IMR-90 (cell line): ENCODE data around the gene SHISA4. TPM values are rescaled to one million over a fixed set of nuclear protein-coding genes. Genes with fewer than 3 reads are reported as not detected.

Source experiments
- ATAC-seq: fragments of 200-7000 bp; cut with Tn5 transposase; 2 replicates; pipeline ENCODE4 v1.9.1; 2020; ENCODE audit warnings: low read depth, mild to moderate bottlenecking, moderate library complexity
- BruUV-seq: library from RNA; stranded (reverse); fragments of 400-500 nt; replicated peaks from 2 replicates; lab custom pipeline; 2021; lab: Mats Ljungman, UMichigan
- CTCF ChIA-PET: fragments of 300-600 bp; formaldehyde crosslinking; extraction: SDS; loops from one replicate; lab custom pipeline; 2021; ENCODE audit warnings: antibody characterized with exemption; lab: Yijun Ruan, JAX
- POLR2A ChIA-PET: fragments of 300-600 bp; sonication (Branson Sonifier 250); formaldehyde crosslinking; loops from one replicate; lab custom pipeline; 2022; ENCODE audit warnings: antibody characterized with exemption; ENCODE audit not compliant: unreplicated experiment; lab: Charles Lee
- DNase-seq: peaks from one replicate; pipeline ENCODE4 v3.0.0; 2013
- H2AFZ ChIP-seq: replicated peaks from 2 replicates; pipeline ENCODE3; 2013; ENCODE audit warnings: low read length, mild to moderate bottlenecking; ENCODE audit not compliant: poor library complexity
- H2AK5ac ChIP-seq: 2 replicates; pipeline ENCODE4 v1.6.1; 2013; ENCODE audit warnings: low read depth, low read length, inconsistent platforms
- H2AK9ac ChIP-seq: replicated peaks from 2 replicates; pipeline ENCODE3; 2013; ENCODE audit warnings: mild to moderate bottlenecking, low read depth, low read length, moderate library complexity; ENCODE audit not compliant: poor library complexity
- H2BK120ac ChIP-seq: 2 replicates; pipeline ENCODE4 v1.6.1; 2013; ENCODE audit warnings: low read depth, low read length, inconsistent platforms
- H2BK15ac ChIP-seq: 3 replicates; pipeline ENCODE4 v1.6.1; 2013; ENCODE audit warnings: low read depth, low read length, inconsistent platforms
- H2BK20ac ChIP-seq: 2 replicates; pipeline ENCODE4 v1.6.1; 2013; ENCODE audit warnings: low read depth, mild to moderate bottlenecking, inconsistent platforms, low read length, moderate library complexity
- H2BK5ac ChIP-seq: 2 replicates; pipeline ENCODE4 v1.6.1; 2013; ENCODE audit warnings: mild to moderate bottlenecking, low read depth, low read length, inconsistent platforms; ENCODE audit not compliant: poor library complexity, severe bottlenecking
- H3K14ac ChIP-seq: replicated peaks from 2 replicates; pipeline ENCODE4 v1.6.1; 2013; ENCODE audit warnings: low read depth, low read length, inconsistent platforms
- H3K18ac ChIP-seq: 2 replicates; pipeline ENCODE4 v1.6.1; 2013; ENCODE audit warnings: low read depth, low read length, control low read depth
- H3K23ac ChIP-seq: 2 replicates; pipeline ENCODE4 v1.6.1; 2013; ENCODE audit warnings: low read depth, low read length, inconsistent platforms
- H3K27ac ChIP-seq: 2 replicates; pipeline ENCODE4 v1.5.1; 2013; ENCODE audit warnings: mild to moderate bottlenecking, control low read depth, low read length; ENCODE audit not compliant: insufficient read depth
- H3K27me3 ChIP-seq: 2 replicates; pipeline ENCODE4 v1.6.1; 2013; ENCODE audit warnings: low read length; ENCODE audit not compliant: control insufficient read depth, insufficient read depth
- H3K36me3 ChIP-seq: 2 replicates; pipeline ENCODE4 v1.6.1; 2013; ENCODE audit warnings: low read length, mixed read lengths; ENCODE audit not compliant: control insufficient read depth, insufficient read depth
- H3K4ac ChIP-seq: 2 replicates; pipeline ENCODE4 v1.6.1; 2013; ENCODE audit warnings: low read depth, low read length, inconsistent platforms
- H3K4me1 ChIP-seq: 2 replicates; pipeline ENCODE4 v1.6.1; 2013; ENCODE audit warnings: low read length, mixed read lengths; ENCODE audit not compliant: control insufficient read depth, insufficient read depth
- H3K4me2 ChIP-seq: 2 replicates; pipeline ENCODE4 v1.6.1; 2013; ENCODE audit warnings: low read depth, mild to moderate bottlenecking, control low read depth, low read length, moderate library complexity
- H3K4me3 ChIP-seq: 2 replicates; pipeline ENCODE4 v1.5.1; 2013; ENCODE audit warnings: low read depth, mild to moderate bottlenecking, control low read depth, low read length, moderate library complexity; ENCODE audit not compliant: insufficient read depth
- H3K56ac ChIP-seq: 2 replicates; pipeline ENCODE4 v1.6.1; 2013; ENCODE audit warnings: low read length, inconsistent platforms; ENCODE audit not compliant: insufficient read depth; ENCODE audit errors: extremely low read depth
- H3K79me1 ChIP-seq, 2 experiments: 2 replicates each; pipeline ENCODE4 v1.6.1; 2013; ENCODE audit warnings: low read length in 2 of 2, inconsistent platforms in 1 of 2, low read depth in 1 of 2
- H3K9ac ChIP-seq: 2 replicates; pipeline ENCODE4 v1.6.1; 2013; ENCODE audit warnings: low read depth, low read length, control low read depth
- H3K9me1 ChIP-seq: 2 replicates; pipeline ENCODE4 v1.6.1; 2013; ENCODE audit warnings: low read length, inconsistent platforms; ENCODE audit not compliant: insufficient read depth
- H3K9me3 ChIP-seq: 2 replicates; pipeline ENCODE4 v1.6.1; 2013; ENCODE audit warnings: low read length; ENCODE audit not compliant: control insufficient read depth, insufficient read depth
- H4K20me1 ChIP-seq: 2 replicates; pipeline ENCODE4 v1.6.1; 2013; ENCODE audit warnings: low read length, inconsistent platforms; ENCODE audit not compliant: insufficient read depth
- H4K5ac ChIP-seq: 2 replicates; pipeline ENCODE4 v1.6.1; 2013; ENCODE audit warnings: mild to moderate bottlenecking, low read depth, low read length, control low read depth
- H4K8ac ChIP-seq, 2 experiments: 2 replicates each; pipeline ENCODE4 v1.6.1; 2013; ENCODE audit warnings: low read depth in 2 of 2, low read length in 2 of 2, control low read depth in 1 of 2, inconsistent platforms in 1 of 2
- H4K91ac ChIP-seq: 2 replicates; pipeline ENCODE4 v1.6.1; 2013; ENCODE audit warnings: low read depth, low read length, inconsistent platforms; ENCODE audit not compliant: insufficient read depth
- MAFK ChIP-seq: IDR thresholded peaks from 2 replicates; pipeline ENCODE4 v1.6.1; 2012; ENCODE audit warnings: low read depth, low read length, improper control_type of control experiment
- MAZ ChIP-seq: IDR thresholded peaks from 2 replicates; pipeline ENCODE4 v1.6.1; 2012; ENCODE audit warnings: low read depth, mild to moderate bottlenecking, low read length, improper control_type of control experiment, moderate library complexity, borderline replicate concordance
- MXI1 ChIP-seq: IDR thresholded peaks from 2 replicates; pipeline ENCODE4 v1.6.1; 2012; ENCODE audit warnings: low read depth, mild to moderate bottlenecking, low read length, moderate library complexity, borderline replicate concordance
- RFX5 ChIP-seq: IDR thresholded peaks from 2 replicates; pipeline ENCODE4 v1.8.0; 2012; ENCODE audit warnings: low read depth, mild to moderate bottlenecking, low read length, moderate library complexity
- WGBS, 2 experiments: methylation state at CpG; one replicate each; pipeline versions ENCODE4 v1.1.5 to v1.1.7; 2013; ENCODE audit warnings: missing lambda C conversion rate in 2 of 2; ENCODE audit not compliant: insufficient read length in 1 of 2; ENCODE audit errors: extremely low coverage in 2 of 2; 5-methylcytosine and 5-hydroxymethylcytosine counted together
- dilution Hi-C: fragments of 300-500 bp; cut with HindIII; formaldehyde crosslinking; loops from one replicate; pipeline ENCODE4 v1.14.3; 2018; ENCODE audit warnings: low sequenced_read_pairs; ENCODE audit not compliant: unreplicated experiment
- in situ Hi-C: fragments of 300-500 bp; cut with MboI; formaldehyde crosslinking; loops from 3 replicates; pipeline ENCODE4 v1.14.3; 2019; ENCODE audit warnings: low sequenced_read_pairs, inconsistent platforms, mixed read lengths
- intact Hi-C: fragments of 100-400 bp; cut with micrococcal nuclease; formaldehyde crosslinking; loops from 2 replicates; pipeline ENCODE4 v1.10.0; 2022
- polyA plus RNA-seq, 3 experiments: library from polyadenylated mRNA; depleted of rRNA; stranded (reverse); fragments of >200 nt; gene quantifications; 2 replicates each; pipeline ENCODE4 v1.2.3, GENCODE V29; 2012; ENCODE audit warnings: low replicate concordance in 1 of 3
- total RNA-seq: library from RNA; depleted of rRNA; stranded (reverse); fragments of >200 nt; gene quantifications from 2 replicates; pipeline ENCODE4 v1.2.3, GENCODE V29; 2012

SHISA4 gene
- total and polyA plus RNA-seq, 2 of the 4 experiments (the other 2 are of a cell fraction): 10.0 to 34.8 TPM

- CTCF ChIA-PET: no interaction called here
Measured at GRCh38 chr1:201847150-201847549, 41.5 kb upstream of the SHISA4 start.

More at GRCh38 chr1:201847150-201847549, 41.5 kb upstream of the SHISA4 start:
- Histone ChIP-seq H2BK15ac (no peak overlapping the region), H3K9me3 (no peaks in the 10 kb centered on the region), H4K5ac (no peak overlapping the region), H3K56ac (no peak overlapping the region), H3K79me1 (peaks cover 29 to 71% of the 10 kb centered on the region in 2 experiments), H4K91ac (no peak overlapping the region), H3K36me3 (peaks cover 8% of the 10 kb centered on the region), H3K14ac (no peak overlapping the region), H2BK20ac (no peak overlapping the region), H2AK9ac (no peak overlapping the region), H3K27me3 (no peaks in the 10 kb centered on the region), H4K20me1 (peaks cover 30% of the 10 kb centered on the region; the same call in 1 of the 2 replicates), H3K4me1 (peaks cover 3% of the 10 kb centered on the region; the same call in 1 of the 2 replicates), H2AFZ (no peak overlapping the region), H3K4me2 (no peak overlapping the region), H4K8ac (no peak overlapping the region), H2BK5ac (no peak overlapping the region), H3K9me1 (peaks cover 7% of the 10 kb centered on the region), H3K18ac (no peak overlapping the region), H2AK5ac (no peak overlapping the region), H3K9ac (no peak overlapping the region), H3K4ac (no peak overlapping the region), H3K27ac (no peak overlapping the region), H3K23ac (no peak overlapping the region), H3K4me3 (no peak overlapping the region), H2BK120ac (no peak overlapping the region)
- TF ChIP-seq MXI1 (no peak), MAZ (no peak), MAFK (no peak), RFX5 (no peak)
- dilution Hi-C loops: no loop called here
- intact Hi-C loops: no loop called here
- WGBS, 2 experiments: no CpG with 5 or more reads among the region's 1 CpG
- no TSS peak for BruUV-seq
- ATAC-seq (no peak), DNase-seq (no peak)
- in situ Hi-C loops: no loop called here
- POLR2A ChIA-PET: no interaction called here
